VCaP (cell line): ENCODE data around the gene ZNF750.
A peak's percentile ranks its signal among the peaks of the same experiment; 100 is the strongest.

Experiments
- H3K27ac ChIP-seq: fragments of 450-650 bp; 2 replicates; pipeline ENCODE4 v1.5.1; 2017
- TF ChIP-seq, protein P1 (sequence below): fragments of 450-650 bp; conservative IDR thresholded peaks from 2 replicates; pipeline ENCODE4 v1.5.1; 2017; ENCODE audit warnings: mild to moderate bottlenecking, moderate library complexity

Gene ZNF750

DNA sequence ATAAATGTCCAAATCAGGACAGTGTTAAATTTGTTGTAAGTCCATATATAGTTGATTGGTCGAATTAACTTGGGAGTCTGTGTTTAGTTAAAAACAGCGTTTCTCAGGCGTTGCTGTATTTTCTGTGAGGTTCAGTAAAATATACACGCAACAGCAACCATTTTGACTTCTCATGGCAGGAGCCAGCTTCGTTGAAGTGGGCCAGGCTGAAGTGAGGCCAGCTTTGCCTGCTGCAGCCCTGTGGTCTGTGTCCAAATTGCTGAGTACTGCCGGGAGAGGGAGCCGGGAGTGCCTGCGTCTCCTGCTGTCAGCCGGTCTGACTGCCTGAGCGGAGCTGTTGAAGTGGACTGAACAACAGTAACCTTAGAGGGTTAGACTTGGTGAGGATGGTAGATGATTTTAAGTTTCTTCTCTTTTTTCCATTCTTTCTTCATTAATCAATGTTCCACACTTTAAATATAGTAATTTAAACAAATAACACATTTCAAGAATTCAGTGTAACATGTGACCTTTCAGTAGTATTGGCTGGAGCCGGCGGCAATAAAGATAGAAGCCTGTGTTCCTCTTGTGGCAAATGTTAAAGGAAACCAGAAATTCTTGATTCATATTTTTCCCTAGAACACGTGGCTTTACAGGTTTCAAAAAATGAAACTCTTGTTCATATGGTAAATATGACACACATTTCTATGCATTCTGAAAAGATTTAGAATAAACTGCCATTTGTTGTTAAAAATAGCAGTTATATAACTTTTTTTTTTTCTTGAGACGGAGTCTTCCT lies 37.0 kb upstream of the ZNF750 start:
- TF ChIP-seq, protein P1, sequence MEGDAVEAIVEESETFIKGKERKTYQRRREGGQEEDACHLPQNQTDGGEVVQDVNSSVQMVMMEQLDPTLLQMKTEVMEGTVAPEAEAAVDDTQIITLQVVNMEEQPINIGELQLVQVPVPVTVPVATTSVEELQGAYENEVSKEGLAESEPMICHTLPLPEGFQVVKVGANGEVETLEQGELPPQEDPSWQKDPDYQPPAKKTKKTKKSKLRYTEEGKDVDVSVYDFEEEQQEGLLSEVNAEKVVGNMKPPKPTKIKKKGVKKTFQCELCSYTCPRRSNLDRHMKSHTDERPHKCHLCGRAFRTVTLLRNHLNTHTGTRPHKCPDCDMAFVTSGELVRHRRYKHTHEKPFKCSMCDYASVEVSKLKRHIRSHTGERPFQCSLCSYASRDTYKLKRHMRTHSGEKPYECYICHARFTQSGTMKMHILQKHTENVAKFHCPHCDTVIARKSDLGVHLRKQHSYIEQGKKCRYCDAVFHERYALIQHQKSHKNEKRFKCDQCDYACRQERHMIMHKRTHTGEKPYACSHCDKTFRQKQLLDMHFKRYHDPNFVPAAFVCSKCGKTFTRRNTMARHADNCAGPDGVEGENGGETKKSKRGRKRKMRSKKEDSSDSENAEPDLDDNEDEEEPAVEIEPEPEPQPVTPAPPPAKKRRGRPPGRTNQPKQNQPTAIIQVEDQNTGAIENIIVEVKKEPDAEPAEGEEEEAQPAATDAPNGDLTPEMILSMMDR, result peak; percentile 79
- H3K27ac ChIP-seq, result peak overlapping the region; percentile 99

DNA sequence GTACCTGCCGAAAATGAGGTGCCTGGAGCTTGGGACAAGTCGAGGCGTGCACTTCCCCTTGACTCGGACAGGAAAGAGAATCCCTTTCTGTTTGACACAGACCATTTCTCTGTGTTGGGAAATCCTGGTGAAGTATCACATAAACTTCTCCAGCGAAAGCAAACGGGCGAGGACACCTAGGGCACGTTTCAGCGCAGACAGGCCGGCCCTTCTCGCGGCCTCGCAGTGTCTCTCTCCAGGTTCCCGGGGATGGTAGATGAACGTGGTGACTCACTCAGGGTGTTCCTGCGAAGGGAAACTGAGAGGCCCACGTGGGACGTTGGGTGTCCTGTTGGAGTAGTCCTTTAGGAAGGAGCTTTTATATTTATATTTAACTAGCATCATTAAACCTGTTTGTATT lies 36.3 kb upstream of the ZNF750 start:
- TF ChIP-seq, protein P1, result no peak
- peak overlapping the region; percentile 99 for H3K27ac ChIP-seq

DNA sequence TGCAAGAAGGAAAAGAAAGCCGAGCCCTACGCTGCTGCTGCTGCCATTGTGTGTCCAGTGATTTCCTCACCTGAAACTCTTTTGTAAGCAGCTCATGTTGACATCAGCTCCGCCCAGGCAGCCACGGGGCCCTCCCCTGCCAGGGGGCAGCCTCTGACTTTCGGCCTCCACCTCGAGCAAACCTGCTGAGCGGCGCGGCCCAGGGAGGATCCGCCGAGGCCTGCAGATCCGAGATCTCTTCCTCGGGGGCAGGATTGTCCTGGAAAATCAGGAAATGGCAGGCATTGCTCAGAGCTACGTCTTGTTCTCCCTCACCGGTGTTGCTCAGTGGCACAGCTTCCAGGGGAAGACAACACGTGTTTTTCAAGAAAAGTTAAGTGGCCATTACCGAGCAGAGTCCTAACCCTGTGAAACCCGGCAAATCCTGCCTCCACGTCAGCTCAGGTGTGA lies 35.6 kb upstream of the ZNF750 start:
- peak overlapping the region; percentile 99 for H3K27ac ChIP-seq
- TF ChIP-seq, protein P1, result no peak

DNA sequence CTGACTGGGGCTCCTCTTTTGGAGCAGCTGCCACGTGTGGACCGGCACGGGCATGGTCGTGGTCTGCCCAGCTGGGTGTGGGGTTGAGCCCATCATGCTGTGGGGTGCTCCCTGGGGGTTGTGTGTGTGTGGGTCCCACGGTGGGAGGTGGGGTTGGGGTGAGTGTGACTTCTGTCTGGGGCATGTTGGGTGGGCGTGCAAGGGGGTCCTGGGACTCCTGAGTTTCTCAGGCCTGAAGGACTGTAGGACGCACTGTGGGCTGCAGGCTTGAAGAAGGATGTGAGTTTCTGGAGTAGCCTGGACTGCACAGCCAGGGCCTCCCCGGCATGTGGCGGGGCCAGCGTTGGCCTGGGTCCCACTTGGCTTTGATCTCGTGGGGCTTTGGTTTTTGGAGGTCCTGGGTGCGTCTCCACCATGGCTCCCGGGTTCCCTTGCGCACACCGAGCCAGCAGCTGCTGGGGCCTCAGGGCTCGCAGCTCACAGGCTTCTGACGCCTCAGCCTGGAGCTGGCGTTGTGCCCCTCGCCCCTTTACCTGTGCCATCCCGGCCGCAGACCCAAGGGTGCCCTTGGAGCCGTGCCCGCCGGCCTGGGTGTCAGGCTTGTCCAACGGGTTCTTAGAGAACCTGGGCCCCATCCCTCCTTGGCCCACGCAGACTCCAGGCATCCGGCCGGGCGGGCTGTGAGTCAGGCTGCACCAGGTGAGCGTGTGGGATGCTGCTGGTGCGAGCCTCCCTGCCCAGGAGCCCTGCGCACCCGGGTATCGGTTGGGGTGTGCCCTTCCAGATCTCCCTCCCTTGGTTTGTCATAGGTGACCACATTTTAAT lies 34.4 kb upstream of the ZNF750 start:
- TF ChIP-seq, protein P1, result no peak
- H3K27ac ChIP-seq, result peak overlapping the region; percentile 99

DNA sequence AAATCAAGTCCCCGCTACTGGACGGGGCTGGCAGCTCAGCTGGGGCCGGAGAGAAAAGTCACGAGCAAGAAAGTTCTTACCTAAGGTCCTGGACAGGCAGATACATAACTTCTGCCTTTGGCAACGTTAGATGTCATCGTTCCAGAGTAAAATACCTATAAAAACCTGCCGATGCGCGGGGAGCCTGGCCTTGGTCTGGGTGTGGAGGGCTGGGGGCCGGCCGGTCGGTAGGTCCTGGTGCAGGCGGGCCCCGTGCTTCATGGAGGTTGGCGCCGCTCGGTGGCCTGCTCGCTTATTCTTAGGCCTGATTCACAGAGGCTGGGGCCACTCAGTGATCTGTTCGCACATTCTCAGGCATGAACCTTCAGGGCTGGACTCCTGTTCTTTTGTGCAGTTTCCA lies 33.7 kb upstream of the ZNF750 start:
- no peak overlapping the region for H3K27ac ChIP-seq
- TF ChIP-seq, protein P1, result no peak

DNA sequence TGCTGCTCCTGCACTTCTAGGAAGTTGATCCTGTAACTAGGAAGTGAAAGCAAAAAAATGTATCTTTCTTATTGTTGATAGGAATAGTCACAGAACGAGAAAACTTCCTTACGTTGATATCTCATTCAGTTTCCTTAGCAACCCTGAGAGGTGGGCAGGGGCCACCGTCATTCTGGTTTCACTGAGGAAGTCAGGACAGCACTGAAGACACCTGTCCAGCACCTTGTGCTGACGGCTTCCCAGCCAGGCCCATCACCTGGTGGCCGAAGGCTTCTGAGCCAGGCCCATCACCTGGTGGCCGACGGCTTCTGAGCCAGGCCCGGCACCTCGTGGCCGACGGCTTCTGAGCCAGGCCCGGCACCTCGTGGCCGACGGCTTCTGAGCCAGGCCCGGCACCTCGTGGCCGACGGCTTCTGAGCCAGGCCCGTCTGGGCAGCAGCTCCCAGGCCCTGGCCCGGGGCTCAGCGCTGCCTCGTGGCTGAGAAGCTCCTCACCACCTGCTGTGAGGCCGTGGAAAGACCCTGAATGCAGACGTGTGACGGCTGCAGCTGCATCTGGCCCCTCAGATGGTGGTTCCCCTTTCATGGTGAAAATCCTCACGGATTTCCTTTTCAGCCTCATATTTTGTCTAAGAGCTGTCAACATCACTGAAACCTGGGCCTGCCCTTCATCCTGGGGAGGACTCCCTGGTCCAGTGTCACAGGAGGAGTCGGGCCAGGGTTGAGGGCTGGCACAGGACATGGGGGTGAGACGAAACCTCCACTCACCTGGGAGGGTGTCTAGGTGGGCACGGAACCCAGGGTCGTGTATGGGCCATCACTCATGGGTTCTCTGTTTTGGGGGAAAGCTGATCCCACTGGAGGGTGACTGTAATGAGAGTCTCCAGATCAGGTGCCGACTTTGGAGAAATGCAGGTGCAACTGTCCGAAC lies 33.0 kb upstream of the ZNF750 start:
- H3K27ac ChIP-seq, result no peak overlapping the region
- TF ChIP-seq, protein P1, result no peak
